ENCODE measurements around the gene UCHL3.

Gene UCHL3

GRCh38 chr13:75550159-75550567 is 572 bp downstream of the UCHL3 start:
- DNase-seq: no peak

DNA sequence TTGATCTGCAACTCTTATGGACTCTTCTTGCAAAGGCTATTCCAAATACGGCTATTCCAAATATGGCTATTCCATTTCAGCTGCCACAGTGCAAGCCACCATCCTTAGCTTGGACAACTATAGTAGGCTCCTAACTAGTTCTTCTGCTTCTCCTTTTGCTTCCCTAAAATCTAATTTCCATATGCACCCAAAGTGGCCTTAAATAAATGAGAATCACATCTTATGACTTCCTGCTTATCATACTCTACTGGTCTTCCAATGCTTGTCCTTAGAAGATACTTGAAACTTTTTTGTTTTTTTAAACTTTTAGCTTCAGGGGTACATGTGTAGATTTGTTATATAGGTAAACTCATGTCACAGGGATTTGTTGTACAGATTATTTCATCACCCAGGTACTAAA is 4.9 kb downstream of the UCHL3 start:
- no peak for DNase-seq

DNA sequence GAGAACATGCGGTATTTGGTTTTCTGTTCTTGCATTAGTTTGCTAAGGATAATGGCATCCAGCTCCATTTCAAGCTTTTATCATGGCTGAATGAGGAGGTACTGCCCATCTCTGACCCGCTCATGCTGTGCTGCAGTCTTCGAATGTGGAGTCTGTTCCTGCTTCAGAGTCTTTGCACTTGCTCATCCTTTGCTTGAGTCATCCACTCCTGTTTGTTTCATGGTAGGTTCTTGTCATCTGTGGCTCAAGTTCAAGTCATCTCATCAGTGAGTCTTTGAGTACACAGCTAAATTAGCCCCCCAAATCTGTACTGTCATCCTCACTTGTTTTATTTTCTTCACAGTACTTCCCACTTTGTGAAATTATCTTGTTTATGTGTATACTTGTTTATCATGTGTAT is 5.4 kb downstream of the UCHL3 start:
- DNase-seq: no peak

- no peak for DNase-seq
Observed at GRCh38 chr13:75555836-75556235, 6.2 kb downstream of the UCHL3 start.

- DNase-seq: no peak
Observed at GRCh38 chr13:75556961-75557360, 7.4 kb downstream of the UCHL3 start.

GRCh38 chr13:75558145-75558840 is 8.7 kb downstream of the UCHL3 start:
- no peak for DNase-seq

GRCh38 chr13:75566658-75567057 is 17.1 kb downstream of the UCHL3 start:
- no peak for DNase-seq

DNA sequence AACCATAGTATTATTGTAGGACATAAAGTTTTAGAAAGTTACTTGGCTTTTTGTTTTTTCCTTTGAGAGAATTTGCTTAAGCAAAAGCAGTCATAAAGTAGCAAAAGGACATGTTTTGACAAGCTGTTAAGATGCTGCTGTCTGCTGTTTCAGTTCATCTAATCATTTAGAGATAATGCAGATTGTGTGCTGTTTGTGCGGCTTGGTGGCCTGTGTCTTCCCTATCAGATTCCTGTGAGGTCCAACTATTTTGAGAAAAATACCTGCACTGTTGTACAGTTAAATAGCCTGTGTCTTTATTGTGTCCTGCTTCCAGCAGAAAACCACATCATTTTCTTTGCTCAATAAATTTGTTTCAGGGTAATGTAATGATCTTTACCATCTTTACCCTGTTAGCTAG is 20.0 kb downstream of the UCHL3 start:
- DNase-seq: no peak

- no peak for DNase-seq
Observed at GRCh38 chr13:75579529-75579928, 29.9 kb downstream of the UCHL3 start.

DNA sequence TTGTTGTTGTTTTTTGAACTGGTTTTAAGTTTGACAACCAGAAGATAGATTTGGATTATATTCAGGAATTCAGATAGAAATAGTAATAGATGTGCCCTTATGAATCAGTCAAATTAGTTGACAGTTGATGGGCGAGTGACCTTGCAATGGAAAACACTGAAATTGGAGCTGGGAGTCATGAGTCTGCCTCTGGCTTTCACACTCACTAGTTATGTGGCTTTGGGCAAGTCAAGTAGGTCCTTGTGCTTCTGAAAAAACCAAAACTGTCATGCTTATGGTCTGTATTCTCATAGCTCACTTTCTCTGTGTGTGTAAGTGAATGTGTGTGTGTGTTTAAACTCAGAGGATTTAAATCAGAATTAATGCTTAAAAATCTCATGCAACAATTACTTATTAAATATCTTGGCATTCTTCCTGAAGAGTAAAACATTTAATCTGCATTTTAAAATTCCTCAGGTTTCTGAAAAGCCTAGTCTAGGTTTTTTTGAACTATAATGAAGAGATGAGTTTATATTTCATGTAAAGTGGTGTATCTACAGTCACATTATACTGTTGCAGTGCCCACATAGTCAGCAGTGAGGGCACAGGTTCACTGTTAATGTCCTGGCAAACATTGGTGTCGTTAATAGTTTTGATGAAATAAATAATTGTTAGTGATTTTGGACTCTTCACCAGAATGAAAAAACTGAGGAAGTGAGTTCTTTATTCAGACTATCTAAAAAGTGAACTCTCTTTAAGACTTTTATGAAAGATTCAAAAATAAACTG is 32.5 kb downstream of the UCHL3 start:
- DNase-seq: no peak

DNA sequence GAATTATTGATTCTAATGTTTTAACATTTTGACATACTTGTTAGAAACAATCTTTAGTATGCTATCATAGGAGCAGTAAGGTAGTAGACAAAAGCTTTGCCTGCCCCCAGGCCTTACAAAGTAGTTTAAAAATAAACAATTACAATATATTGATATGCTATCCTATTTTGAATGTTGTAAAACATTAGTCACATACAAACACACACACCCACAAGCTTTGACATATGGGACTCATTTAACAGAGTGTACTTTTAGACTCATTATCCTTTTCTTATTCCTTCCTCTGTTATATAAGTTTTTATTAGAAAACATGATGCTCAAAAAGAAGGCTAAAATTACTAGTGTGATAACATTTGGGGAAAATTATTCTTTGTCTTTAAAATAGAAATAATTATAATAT is 33.5 kb downstream of the UCHL3 start:
- no peak for DNase-seq

DNA sequence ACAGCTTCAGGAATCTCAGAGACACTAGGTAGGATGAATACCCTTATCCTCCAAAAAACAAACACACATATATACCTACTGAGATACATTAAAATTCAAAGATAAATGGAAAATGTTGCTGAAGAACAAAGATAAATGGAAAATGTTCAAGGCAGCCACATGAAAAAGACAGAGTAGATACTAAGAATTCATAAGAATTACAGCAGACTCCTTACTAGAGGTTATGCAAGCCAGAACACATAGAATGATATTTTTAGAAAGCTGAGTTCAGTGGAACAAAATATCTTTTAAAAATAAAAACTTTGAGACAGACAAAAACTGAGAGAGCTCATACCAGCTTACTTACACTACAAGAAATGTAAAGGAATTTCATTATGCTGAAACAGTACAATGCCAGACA is 35.6 kb downstream of the UCHL3 start:
- DNase-seq: no peak

GRCh38 chr13:75587679-75588078 is 38.1 kb downstream of the UCHL3 start:
- DNase-seq: no peak

DNA sequence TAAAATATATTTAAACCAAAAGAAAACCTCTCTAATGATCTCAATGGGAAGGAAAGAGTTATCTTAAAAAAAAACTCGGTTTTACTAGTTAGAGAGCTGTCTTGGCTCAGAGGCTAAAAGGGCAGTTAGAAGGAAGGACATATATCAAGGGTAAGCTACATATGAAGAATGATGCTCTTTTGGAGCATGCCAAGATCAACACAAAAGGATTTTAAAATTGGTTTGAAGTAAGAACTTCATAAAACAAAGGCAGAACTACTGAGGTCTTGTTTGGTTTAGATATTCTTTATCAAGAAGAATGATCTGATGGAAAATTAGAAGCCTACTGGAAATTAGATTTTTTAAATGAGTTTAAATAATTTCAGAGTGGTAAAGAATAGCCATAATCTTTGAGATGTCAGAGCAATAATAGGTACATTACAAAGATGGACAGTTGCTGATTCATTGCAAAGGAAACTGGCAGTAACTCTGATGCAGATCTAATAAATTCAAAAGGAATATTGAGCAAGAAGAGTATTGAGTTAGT is 47.1 kb downstream of the UCHL3 start:
- no peak for DNase-seq

DNA sequence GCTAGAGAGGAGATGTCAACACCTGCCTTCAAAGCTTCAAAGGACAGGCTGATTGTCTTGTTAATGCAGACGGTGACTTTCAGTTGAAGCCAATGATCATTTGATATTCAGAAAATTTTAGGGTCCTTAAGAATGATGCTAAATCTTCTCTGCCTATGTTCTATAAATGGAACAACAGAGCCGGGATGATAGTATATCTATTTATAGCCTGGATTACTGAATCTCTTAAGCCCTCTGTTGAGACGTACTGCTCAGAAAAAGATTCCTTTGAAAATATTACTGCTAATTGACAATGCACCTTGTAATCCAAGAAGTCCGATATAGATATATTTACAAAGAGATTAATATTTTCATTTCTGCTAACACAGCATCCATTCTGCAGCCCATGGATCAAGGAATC is 50.8 kb downstream of the UCHL3 start:
- no peak for DNase-seq

- no peak for DNase-seq
Observed at GRCh38 chr13:75603038-75603437, 53.4 kb downstream of the UCHL3 start.

DNA sequence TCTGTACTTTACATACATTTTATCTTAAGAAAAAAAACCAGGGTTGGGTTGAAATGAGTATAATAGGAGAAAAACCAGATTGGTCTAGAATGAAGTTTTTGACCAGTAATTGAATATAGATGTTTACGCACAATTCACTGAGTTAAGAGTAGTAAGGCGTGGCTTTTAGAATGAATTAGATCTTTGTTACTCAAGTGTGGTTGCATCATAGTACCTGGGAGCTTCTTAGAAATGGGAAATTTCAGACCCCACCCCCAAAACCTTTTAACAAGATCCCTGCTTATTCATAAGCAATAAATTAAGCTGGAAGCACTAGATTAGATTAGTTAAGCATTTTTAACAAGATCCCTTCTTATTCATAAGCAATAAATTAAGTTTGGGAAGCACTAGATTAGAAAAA is 57.9 kb downstream of the UCHL3 start:
- no peak for DNase-seq

- no peak for DNase-seq
Observed at GRCh38 chr13:75610466-75610865, 60.9 kb downstream of the UCHL3 start.

DNA sequence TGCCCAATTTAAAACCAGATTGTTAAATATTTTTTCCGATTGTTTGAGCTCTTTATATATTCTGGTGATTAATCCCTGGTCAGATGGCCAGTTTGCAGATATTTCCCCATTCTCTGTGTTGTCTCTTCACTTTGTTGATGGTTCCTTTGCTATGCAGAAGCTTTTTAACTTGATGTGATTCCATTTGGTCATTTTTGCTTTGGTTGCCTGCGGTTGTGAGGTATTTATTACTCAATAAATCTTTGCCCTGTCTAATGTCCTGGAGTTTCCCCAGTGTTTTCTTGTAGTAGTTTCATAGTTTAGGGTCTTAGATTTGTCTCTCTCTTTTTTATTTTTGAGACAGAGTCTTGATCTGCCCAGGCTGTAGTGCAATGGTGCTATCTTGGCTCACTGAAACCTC is 62.8 kb downstream of the UCHL3 start:
- no peak for DNase-seq

DNA sequence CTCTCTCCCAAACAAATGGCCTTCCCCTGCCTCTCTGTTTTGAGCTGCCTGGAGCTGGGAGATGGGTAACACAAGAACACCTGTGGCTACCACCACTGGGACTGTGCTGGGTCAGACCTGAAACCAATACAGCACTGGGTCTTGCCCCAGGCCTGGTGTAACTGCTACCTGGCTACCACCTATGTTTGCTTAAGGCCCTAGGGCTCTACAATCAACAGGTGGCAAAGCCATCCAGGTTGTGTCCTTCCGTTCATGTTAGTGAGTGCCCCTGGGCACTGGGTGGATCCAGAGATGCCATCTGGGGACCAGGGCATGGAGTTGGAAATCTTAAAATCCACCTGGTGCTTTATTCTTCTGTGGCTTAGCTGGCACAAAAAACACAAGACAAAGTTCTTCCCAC is 67.6 kb downstream of the UCHL3 start:
- DNase-seq: no peak

DNA sequence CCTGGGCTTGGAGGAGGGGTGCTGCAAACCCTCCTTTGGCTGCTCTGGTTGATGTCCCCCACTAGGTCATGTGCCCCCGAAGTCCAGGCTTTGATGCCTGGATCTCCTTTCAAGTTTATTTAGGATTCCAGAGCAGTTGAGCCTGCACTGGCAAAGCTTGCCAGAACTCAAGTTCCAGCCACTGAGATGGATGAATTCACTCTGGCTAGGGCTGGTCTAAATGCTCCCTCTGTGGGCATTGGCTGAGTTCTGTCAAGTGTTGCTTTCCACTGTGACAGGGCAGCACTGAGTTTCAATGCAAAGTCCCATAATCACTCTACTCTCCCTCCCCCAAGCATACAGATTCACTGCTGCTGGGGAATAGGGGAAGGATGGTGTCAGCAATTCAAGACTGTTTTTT is 68.7 kb downstream of the UCHL3 start:
- DNase-seq: no peak

GRCh38 chr13:75620020-75620419 is 70.4 kb downstream of the UCHL3 start:
- DNase-seq: no peak

DNA sequence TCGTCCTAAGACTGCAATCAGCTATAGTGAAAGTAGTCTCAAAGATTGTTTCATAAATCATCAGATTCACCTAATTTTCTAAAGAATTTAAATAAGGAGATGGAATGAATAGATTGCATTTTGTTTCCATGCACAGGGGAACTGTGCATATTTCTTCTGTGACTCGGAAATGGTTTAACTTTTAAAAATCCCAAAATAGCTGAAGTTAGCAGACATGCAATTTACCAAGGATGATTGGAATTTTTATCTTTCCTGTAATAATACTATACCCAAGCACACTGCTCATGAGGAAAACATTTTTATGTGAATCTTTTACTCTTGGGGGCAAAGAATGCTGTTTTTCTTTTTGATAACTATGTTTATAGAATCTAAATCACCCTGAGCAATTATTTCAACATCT is 71.6 kb downstream of the UCHL3 start:
- no peak for DNase-seq

DNA sequence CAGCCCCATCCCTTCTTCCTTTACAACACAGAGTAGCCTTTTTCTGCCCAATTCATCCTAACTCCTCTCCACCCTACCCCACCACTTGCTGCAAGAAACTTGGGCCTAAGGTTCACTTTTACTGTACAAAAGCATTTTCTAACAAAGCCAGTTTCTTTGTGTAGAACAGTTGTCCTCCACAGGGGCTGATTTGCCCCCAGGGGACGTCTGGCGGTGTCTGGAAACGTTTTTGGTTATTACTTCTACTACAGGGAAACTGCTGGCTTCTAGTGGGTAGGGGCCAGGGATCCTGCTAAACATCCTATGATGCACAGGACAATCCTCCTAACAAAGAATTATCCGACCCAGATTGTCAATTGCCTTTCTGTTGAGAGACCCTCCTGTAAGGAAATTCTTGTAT is 79.2 kb downstream of the UCHL3 start:
- DNase-seq: no peak
